ENCODE data around the gene SBDS.
"Not testable (repeated sequence)": the region's sequence is repeated elsewhere in the genome, so short reads cannot be mapped to it uniquely, and the experiment has no call there.

SBDS gene

GRCh38 chr7:67000601-67001258 is 5.3 kb upstream of the SBDS start:
- TF ChIP-seq ZNF654 (tag by site-specific recombination; IDR thresholded peaks at IDR 0.05; ENCODE audit: low read depth) (0 out of 2 replicates have a peak, but pooled peaks have one; percentile 25), BCL6B (tag by site-specific recombination; IDR thresholded peaks at IDR 0.05) (peak; percentile 88)

GRCh38 chr7:66996444-66997191 is 1.2 kb upstream of the SBDS start, which contains the start of gene TYW1:
TYW1 (plus strand) TSS chr7:66996833; CDS start chr7:66996979, 146 bp downstream.
- POLR2A ChIA-PET, result interaction anchor here (0.6 to 1.1 kb wide), 7 partner anchors 10 to 432 kb away, joined by 3 to 7 read pairs (median 4); no protein-coding TSS in a partner anchor

More at GRCh38 chr7:67000601-67001258, 5.3 kb upstream of the SBDS start:
- H3K9me3 ChIP-seq (ENCODE audit: control insufficient read depth, insufficient read depth, low read depth, low read length); H3K4me1 ChIP-seq (ENCODE audit: control insufficient read depth, insufficient read depth, low read length); H3K36me3 ChIP-seq (ENCODE audit: control insufficient read depth in 2 of 2, insufficient read depth in 1 of 2, low read length in 2 of 2); H3K4me3 ChIP-seq (ENCODE audit: low read depth, low read length); POLR2A ChIA-PET; H3K27ac ChIP-seq (ENCODE audit: extremely low read depth, low read depth, low read length): not testable (repeated sequence)
- CTCF ChIA-PET, result interaction anchor here (0.8 kb wide), 1 partner anchor 446 kb away, joined by 3 read pairs; no protein-coding TSS in a partner anchor

More at GRCh38 chr7:66996444-66997191, 1.2 kb upstream of the SBDS start, which contains the start of gene TYW1:
- not testable (repeated sequence) for H3K4me1 ChIP-seq (ENCODE audit: control insufficient read depth, insufficient read depth, low read length); H3K9me3 ChIP-seq (ENCODE audit: control insufficient read depth, insufficient read depth, low read depth, low read length)
- TF ChIP-seq ZBTB17 (tag by site-specific recombination; IDR thresholded peaks at IDR 0.05), result peak; percentile 88
- TF ChIP-seq ZFP69B (tag by site-specific recombination; IDR thresholded peaks at IDR 0.05), result peak; percentile 91
- peak; percentile 42; the same call in 1 of the 2 replicates for TF ChIP-seq ZNF335 (tag by site-specific recombination; conservative IDR thresholded peaks at IDR 0.05)
- peak; percentile 58 for TF ChIP-seq PATZ1 (tag by site-specific recombination; IDR thresholded peaks at IDR 0.05)
- TF ChIP-seq, protein P1, sequence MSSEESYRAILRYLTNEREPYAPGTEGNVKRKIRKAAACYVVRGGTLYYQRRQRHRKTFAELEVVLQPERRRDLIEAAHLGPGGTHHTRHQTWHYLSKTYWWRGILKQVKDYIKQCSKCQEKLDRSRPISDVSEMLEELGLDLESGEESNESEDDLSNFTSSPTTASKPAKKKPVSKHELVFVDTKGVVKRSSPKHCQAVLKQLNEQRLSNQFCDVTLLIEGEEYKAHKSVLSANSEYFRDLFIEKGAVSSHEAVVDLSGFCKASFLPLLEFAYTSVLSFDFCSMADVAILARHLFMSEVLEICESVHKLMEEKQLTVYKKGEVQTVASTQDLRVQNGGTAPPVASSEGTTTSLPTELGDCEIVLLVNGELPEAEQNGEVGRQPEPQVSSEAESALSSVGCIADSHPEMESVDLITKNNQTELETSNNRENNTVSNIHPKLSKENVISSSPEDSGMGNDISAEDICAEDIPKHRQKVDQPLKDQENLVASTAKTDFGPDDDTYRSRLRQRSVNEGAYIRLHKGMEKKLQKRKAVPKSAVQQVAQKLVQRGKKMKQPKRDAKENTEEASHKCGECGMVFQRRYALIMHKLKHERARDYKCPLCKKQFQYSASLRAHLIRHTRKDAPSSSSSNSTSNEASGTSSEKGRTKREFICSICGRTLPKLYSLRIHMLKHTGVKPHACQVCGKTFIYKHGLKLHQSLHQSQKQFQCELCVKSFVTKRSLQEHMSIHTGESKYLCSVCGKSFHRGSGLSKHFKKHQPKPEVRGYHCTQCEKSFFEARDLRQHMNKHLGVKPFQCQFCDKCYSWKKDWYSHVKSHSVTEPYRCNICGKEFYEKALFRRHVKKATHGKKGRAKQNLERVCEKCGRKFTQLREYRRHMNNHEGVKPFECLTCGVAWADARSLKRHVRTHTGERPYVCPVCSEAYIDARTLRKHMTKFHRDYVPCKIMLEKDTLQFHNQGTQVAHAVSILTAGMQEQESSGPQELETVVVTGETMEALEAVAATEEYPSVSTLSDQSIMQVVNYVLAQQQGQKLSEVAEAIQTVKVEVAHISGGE (tag by site-specific recombination; conservative IDR thresholded peaks at IDR 0.05; ENCODE audit: low read depth), result 0 out of 2 replicates have a peak, but pooled peaks have one; percentile 14
- TF ChIP-seq ZNF76 (tag by site-specific recombination; IDR thresholded peaks at IDR 0.05; ENCODE audit: borderline replicate concordance, low read depth), result peak; percentile 72
- TF ChIP-seq ZBTB48 (tag by site-specific recombination; IDR thresholded peaks at IDR 0.05), result peak; percentile 78; the same call in 1 of the 2 replicates
- TF ChIP-seq, protein P2, sequence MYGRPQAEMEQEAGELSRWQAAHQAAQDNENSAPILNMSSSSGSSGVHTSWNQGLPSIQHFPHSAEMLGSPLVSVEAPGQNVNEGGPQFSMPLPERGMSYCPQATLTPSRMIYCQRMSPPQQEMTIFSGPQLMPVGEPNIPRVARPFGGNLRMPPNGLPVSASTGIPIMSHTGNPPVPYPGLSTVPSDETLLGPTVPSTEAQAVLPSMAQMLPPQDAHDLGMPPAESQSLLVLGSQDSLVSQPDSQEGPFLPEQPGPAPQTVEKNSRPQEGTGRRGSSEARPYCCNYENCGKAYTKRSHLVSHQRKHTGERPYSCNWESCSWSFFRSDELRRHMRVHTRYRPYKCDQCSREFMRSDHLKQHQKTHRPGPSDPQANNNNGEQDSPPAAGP (tag by site-specific recombination; IDR thresholded peaks at IDR 0.05), result 0 out of 2 replicates have a peak, but pooled peaks have one; percentile 30
- peak; percentile 56; the same call in 1 of the 2 replicates for TF ChIP-seq SCRT2 (tag by site-specific recombination; IDR thresholded peaks at IDR 0.05)
- TF ChIP-seq SP3 (tag by site-specific recombination; IDR thresholded peaks at IDR 0.05), result peak; percentile 74
- TF ChIP-seq, protein P3, sequence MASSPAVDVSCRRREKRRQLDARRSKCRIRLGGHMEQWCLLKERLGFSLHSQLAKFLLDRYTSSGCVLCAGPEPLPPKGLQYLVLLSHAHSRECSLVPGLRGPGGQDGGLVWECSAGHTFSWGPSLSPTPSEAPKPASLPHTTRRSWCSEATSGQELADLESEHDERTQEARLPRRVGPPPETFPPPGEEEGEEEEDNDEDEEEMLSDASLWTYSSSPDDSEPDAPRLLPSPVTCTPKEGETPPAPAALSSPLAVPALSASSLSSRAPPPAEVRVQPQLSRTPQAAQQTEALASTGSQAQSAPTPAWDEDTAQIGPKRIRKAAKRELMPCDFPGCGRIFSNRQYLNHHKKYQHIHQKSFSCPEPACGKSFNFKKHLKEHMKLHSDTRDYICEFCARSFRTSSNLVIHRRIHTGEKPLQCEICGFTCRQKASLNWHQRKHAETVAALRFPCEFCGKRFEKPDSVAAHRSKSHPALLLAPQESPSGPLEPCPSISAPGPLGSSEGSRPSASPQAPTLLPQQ (tag by site-specific recombination; IDR thresholded peaks at IDR 0.05), result peak; percentile 98
- 0 out of 2 replicates have a peak, but pooled peaks have one; percentile 43 for TF ChIP-seq ZEB2 (tag by site-specific recombination; IDR thresholded peaks at IDR 0.05)
- TF ChIP-seq, protein P4, sequence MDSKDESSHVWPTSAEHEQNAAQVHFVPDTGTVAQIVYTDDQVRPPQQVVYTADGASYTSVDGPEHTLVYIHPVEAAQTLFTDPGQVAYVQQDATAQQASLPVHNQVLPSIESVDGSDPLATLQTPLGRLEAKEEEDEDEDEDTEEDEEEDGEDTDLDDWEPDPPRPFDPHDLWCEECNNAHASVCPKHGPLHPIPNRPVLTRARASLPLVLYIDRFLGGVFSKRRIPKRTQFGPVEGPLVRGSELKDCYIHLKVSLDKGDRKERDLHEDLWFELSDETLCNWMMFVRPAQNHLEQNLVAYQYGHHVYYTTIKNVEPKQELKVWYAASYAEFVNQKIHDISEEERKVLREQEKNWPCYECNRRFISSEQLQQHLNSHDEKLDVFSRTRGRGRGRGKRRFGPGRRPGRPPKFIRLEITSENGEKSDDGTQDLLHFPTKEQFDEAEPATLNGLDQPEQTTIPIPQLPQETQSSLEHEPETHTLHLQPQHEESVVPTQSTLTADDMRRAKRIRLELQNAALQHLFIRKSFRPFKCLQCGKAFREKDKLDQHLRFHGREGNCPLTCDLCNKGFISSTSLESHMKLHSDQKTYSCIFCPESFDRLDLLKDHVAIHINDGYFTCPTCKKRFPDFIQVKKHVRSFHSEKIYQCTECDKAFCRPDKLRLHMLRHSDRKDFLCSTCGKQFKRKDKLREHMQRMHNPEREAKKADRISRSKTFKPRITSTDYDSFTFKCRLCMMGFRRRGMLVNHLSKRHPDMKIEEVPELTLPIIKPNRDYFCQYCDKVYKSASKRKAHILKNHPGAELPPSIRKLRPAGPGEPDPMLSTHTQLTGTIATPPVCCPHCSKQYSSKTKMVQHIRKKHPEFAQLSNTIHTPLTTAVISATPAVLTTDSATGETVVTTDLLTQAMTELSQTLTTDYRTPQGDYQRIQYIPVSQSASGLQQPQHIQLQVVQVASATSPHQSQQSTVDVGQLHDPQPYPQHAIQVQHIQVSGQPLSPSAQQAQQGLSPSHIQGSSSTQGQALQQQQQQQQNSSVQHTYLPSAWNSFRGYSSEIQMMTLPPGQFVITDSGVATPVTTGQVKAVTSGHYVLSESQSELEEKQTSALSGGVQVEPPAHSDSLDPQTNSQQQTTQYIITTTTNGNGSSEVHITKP (tag by site-specific recombination; IDR thresholded peaks at IDR 0.05), result peak; percentile 87
- peak; percentile 62; the same call in 1 of the 2 replicates for TF ChIP-seq YY2 (tag by site-specific recombination; IDR thresholded peaks at IDR 0.05)
- peak; percentile 97 for TF ChIP-seq SP2 (tag by site-specific recombination; IDR thresholded peaks at IDR 0.05)
- peak; percentile 65; the same call in 1 of the 2 replicates for TF ChIP-seq YY1 (tag by site-specific recombination; IDR thresholded peaks at IDR 0.05)
- peak within 1 kb of the TSS; percentile 55; the same call in 1 of the 2 replicates for H3K27ac ChIP-seq (ENCODE audit: extremely low read depth, low read depth, low read length)
- peak within 1 kb of the TSS; percentile 69 for H3K4me3 ChIP-seq (ENCODE audit: low read depth, low read length)
- peaks cover 17% of the 10 kb centered on the region in 2 experiments for H3K36me3 ChIP-seq (ENCODE audit: control insufficient read depth in 2 of 2, insufficient read depth in 1 of 2, low read length in 2 of 2)
- CTCF ChIA-PET, result interaction anchor here (0.6 to 0.7 kb wide), 2 partner anchors 138 to 173 kb away, joined by 3 read pairs; no protein-coding TSS in a partner anchor

Data from HEK293 (cell line).